B cell (primary cell): ENCODE data around the gene COL4A1. TPM values are rescaled to one million over a fixed set of nuclear protein-coding genes. Genes with fewer than 3 reads are reported as not detected.

Experiments used
- ATAC-seq: fragments of 200-7000 bp; cut with Tn5 transposase; one replicate; pipeline ENCODE4 v1.10.0; 2021; ENCODE audit warnings: low read depth, mild to moderate bottlenecking, moderate number of reproducible peaks, moderate library complexity
- CTCF ChIA-PET: fragments of 350-600 bp; sonication (Branson Sonifier 250); formaldehyde crosslinking; loops from one replicate; lab custom pipeline; 2021; ENCODE audit warnings: antibody characterized with exemption, inconsistent platforms; lab: Charles Lee
- POLR2A ChIA-PET: fragments of 350-600 bp; sonication (Branson Sonifier 250); formaldehyde crosslinking; loops from one replicate; lab custom pipeline; 2021; ENCODE audit warnings: antibody characterized with exemption; lab: Charles Lee
- DNase-seq: peaks from one replicate; pipeline ENCODE4 v3.0.0; 2013
- H2AFZ ChIP-seq: 2 replicates; pipeline ENCODE4 v1.6.1; 2012; ENCODE audit warnings: mild to moderate bottlenecking, low read depth, low read length; ENCODE audit not compliant: insufficient read depth, poor library complexity, severe bottlenecking
- H3K27ac ChIP-seq, 2 donors: 1 replicate in 1 of 2; 2 replicates in 1 of 2; pipeline ENCODE4 v1.5.1; 2012 to 2013; ENCODE audit warnings: low read length in 2 of 2, mild to moderate bottlenecking in 2 of 2, moderate library complexity in 1 of 2
- H3K27me3 ChIP-seq, 4 experiments: fragments of 200-600 bp in 1 of 4; sonication (generic) in 1 of 4; replicated peaks in 1 of 4; 1 replicate in 2 of 4; 2 replicates in 2 of 4; pipeline versions ENCODE4 v1.6.1 to v1.7.0; 2013 to 2016; ENCODE audit warnings: low read length in 3 of 4, mild to moderate bottlenecking in 2 of 4, mixed read lengths in 1 of 4, moderate library complexity in 1 of 4; ENCODE audit not compliant: insufficient read depth in 4 of 4, control insufficient read depth in 3 of 4; ENCODE audit errors: control extremely low read depth in 1 of 4
- H3K36me3 ChIP-seq, 2 experiments: replicated peaks in 1 of 2; 1 replicate in 1 of 2; 2 replicates in 1 of 2; pipeline versions ENCODE4 v1.6.1 to v1.7.1; 2013; ENCODE audit warnings: low read length in 1 of 2; ENCODE audit not compliant: insufficient read depth in 2 of 2, control insufficient read depth in 1 of 2; ENCODE audit errors: control extremely low read depth in 1 of 2, extremely low read depth in 1 of 2
- H3K4me1 ChIP-seq, 2 donors: fragments of 200-600 bp in 1 of 2; sonication (generic) in 1 of 2; 1 replicate in 1 of 2; 2 replicates in 1 of 2; pipeline versions ENCODE4 v1.5.1 to v1.6.1; 2013 to 2017; ENCODE audit warnings: low read length in 2 of 2; ENCODE audit not compliant: control insufficient read depth in 2 of 2, insufficient read depth in 2 of 2
- H3K4me2 ChIP-seq: replicated peaks from 2 replicates; pipeline ENCODE3; 2012; ENCODE audit warnings: mild to moderate bottlenecking, low read depth, low read length; ENCODE audit not compliant: poor library complexity, severe bottlenecking
- H3K4me3 ChIP-seq, 5 experiments: fragments of 200-600 bp in 1 of 5; sonication (generic) in 1 of 5; 1 replicate in 3 of 5; 2 replicates in 2 of 5; pipeline versions ENCODE4 v1.5.1 to v1.7.0; 2011 to 2016; ENCODE audit warnings: low read length in 4 of 5, mild to moderate bottlenecking in 4 of 5, low read depth in 2 of 5, control low read depth in 1 of 5, moderate library complexity in 1 of 5; ENCODE audit not compliant: insufficient read depth in 1 of 5; ENCODE audit errors: control extremely low read depth in 1 of 5, extremely low read depth in 1 of 5
- H3K79me2 ChIP-seq: fragments of 200-600 bp; sonication (generic); one replicate; pipeline ENCODE4 v1.6.0; 2016; ENCODE audit warnings: low read length; ENCODE audit not compliant: control insufficient read depth, insufficient read depth
- H3K9ac ChIP-seq: fragments of 200-600 bp; sonication (generic); 2 replicates; pipeline ENCODE4 v1.6.1; 2017; ENCODE audit warnings: mild to moderate bottlenecking, low read length, moderate library complexity
- H3K9me3 ChIP-seq, 3 donors: one replicate each; pipeline versions ENCODE4 v1.6.1 to v1.7.1; 2013; ENCODE audit warnings: low read length in 2 of 3; ENCODE audit not compliant: control insufficient read depth in 2 of 3, insufficient read depth in 1 of 3; ENCODE audit errors: control extremely low read depth in 1 of 3
- H4K20me1 ChIP-seq: 2 replicates; pipeline ENCODE4 v1.6.0; 2012; ENCODE audit warnings: mild to moderate bottlenecking, low read length; ENCODE audit not compliant: insufficient read depth, control insufficient read depth, poor library complexity, severe bottlenecking
- H3K27ac Mint-ChIP-seq: one replicate; pipeline ENCODE4 v1.8.0; 2021; ENCODE audit warnings: mixed read lengths
- H3K27me3 Mint-ChIP-seq: one replicate; pipeline ENCODE4 v1.8.0; 2021; ENCODE audit warnings: mixed read lengths
- H3K4me1 Mint-ChIP-seq: one replicate; pipeline ENCODE4 v1.8.0; 2021; ENCODE audit warnings: mixed read lengths
- H3K4me3 Mint-ChIP-seq: one replicate; pipeline ENCODE4 v1.8.0; 2021; ENCODE audit warnings: mixed read lengths
- H3K9me3 Mint-ChIP-seq: one replicate; pipeline ENCODE4 v1.8.0; 2022; ENCODE audit warnings: mixed read lengths; ENCODE audit not compliant: insufficient read depth
- EZH2 ChIP-seq: IDR thresholded peaks from 2 replicates; pipeline ENCODE4 v1.6.1; 2012; ENCODE audit warnings: borderline replicate concordance, low read depth, mild to moderate bottlenecking, moderate library complexity, low read length; ENCODE audit not compliant: insufficient read depth, poor library complexity, severe bottlenecking
- WGBS: methylation state at CpG from one replicate; pipeline ENCODE4 v1.1.5; 2013; ENCODE audit warnings: missing lambda C conversion rate; ENCODE audit not compliant: insufficient coverage; 5-methylcytosine and 5-hydroxymethylcytosine counted together
- intact Hi-C: fragments of 100-400 bp; cut with micrococcal nuclease; formaldehyde crosslinking; loops from one replicate; pipeline ENCODE4 v1.10.0; 2022
- polyA plus RNA-seq: library from polyadenylated mRNA; depleted of rRNA; stranded (reverse); fragments of >200 nt; gene quantifications from 2 replicates; pipeline ENCODE4 v1.2.3, GENCODE V29; 2012
- total RNA-seq, 2 donors: library from RNA; stranded (reverse); fragments of 120-200 nt in 1 of 2; gene quantifications; 1 replicate in 1 of 2; 2 replicates in 1 of 2; pipeline versions ENCODE4 v1.2.3 to v1.2.4, GENCODE V29; 2013 to 2022
- TF ChIP-seq, protein P1 (sequence below): fragments of 200-600 bp; IDR thresholded peaks from one replicate; pipeline ENCODE4 v1.8.0; 2022; ENCODE audit warnings: antibody characterized with exemption, mild to moderate bottlenecking

Gene COL4A1
- total and polyA plus RNA-seq, 2 donors (not counting 1 experiment from before 2014, with no cell fraction given) = not detected

- no peaks in the 10 kb centered on the region for H3K9me3 Mint-ChIP-seq
- H3K27ac Mint-ChIP-seq = no peak overlapping the region
- Histone ChIP-seq H2AFZ (no peak overlapping the region), H4K20me1 (no peaks in the 10 kb centered on the region), H3K9me3 (no peaks in the 10 kb centered on the region), H3K27me3 (peaks cover 0 to 6% (median 0%) of the 10 kb centered on the region in 4 experiments), H3K4me2 (no peak overlapping the region), H3K4me3 (no peak overlapping the region), H3K9ac (no peak overlapping the region), H3K36me3 (no peaks in the 10 kb centered on the region), H3K4me1 (no peaks in the 10 kb centered on the region), H3K27ac (no peak overlapping the region), H3K79me2 (no peaks in the 10 kb centered on the region)
- H3K4me3 Mint-ChIP-seq = no peak overlapping the region
- intact Hi-C loops = loop anchor here (10.0 kb wide), 1 partner anchor 830 kb away; no protein-coding TSS in a partner anchor
- ATAC-seq = no peak
- peaks cover under 1% of the 10 kb centered on the region for H3K27me3 Mint-ChIP-seq
- WGBS = 96% methylated on average over 10 of the region's 11 CpGs
- ChIA-PET POLR2A (no interaction called here), CTCF (interaction anchor here (1.7 to 6.5 kb wide), 2 partner anchors 185 to 186 kb away, joined by 5 to 59 read pairs; no protein-coding TSS in a partner anchor)
- no peaks in the 10 kb centered on the region for H3K4me1 Mint-ChIP-seq
- no peak for TF ChIP-seq EZH2
- TF ChIP-seq, protein P1, sequence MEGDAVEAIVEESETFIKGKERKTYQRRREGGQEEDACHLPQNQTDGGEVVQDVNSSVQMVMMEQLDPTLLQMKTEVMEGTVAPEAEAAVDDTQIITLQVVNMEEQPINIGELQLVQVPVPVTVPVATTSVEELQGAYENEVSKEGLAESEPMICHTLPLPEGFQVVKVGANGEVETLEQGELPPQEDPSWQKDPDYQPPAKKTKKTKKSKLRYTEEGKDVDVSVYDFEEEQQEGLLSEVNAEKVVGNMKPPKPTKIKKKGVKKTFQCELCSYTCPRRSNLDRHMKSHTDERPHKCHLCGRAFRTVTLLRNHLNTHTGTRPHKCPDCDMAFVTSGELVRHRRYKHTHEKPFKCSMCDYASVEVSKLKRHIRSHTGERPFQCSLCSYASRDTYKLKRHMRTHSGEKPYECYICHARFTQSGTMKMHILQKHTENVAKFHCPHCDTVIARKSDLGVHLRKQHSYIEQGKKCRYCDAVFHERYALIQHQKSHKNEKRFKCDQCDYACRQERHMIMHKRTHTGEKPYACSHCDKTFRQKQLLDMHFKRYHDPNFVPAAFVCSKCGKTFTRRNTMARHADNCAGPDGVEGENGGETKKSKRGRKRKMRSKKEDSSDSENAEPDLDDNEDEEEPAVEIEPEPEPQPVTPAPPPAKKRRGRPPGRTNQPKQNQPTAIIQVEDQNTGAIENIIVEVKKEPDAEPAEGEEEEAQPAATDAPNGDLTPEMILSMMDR = no peak
- no peak for DNase-seq
Measured at GRCh38 chr13:110225003-110225402, 82.0 kb downstream of the COL4A1 start.

GRCh38 chr13:110224519-110224918 is 82.4 kb downstream of the COL4A1 start:
- no peaks in the 10 kb centered on the region for H3K4me1 ChIP-seq
- H3K27me3 ChIP-seq = peaks cover 0 to 6% (median 0%) of the 10 kb centered on the region in 4 experiments
- H3K27ac Mint-ChIP-seq = no peak overlapping the region
- H2AFZ ChIP-seq = no peak overlapping the region
- no peak for ATAC-seq
- no peak overlapping the region for H3K27ac ChIP-seq
- 83% methylated on average over 5 of the region's 8 CpGs for WGBS
- H3K4me3 Mint-ChIP-seq = no peak overlapping the region
- no peaks in the 10 kb centered on the region for H3K9me3 Mint-ChIP-seq
- H3K4me3 ChIP-seq = no peak overlapping the region
- no peak overlapping the region for H3K9ac ChIP-seq
- H3K9me3 ChIP-seq = no peaks in the 10 kb centered on the region
- no peak for TF ChIP-seq EZH2
- TF ChIP-seq, protein P1 = no peak
- DNase-seq = no peak
- no peaks in the 10 kb centered on the region for H4K20me1 ChIP-seq
- intact Hi-C loops = loop anchor here (5.0 to 10.0 kb wide), 3 partner anchors 593 to 993 kb away; no protein-coding TSS in a partner anchor
- H3K27me3 Mint-ChIP-seq = no peaks in the 10 kb centered on the region
- no peak overlapping the region for H3K4me2 ChIP-seq
- no peaks in the 10 kb centered on the region for H3K4me1 Mint-ChIP-seq
- no peaks in the 10 kb centered on the region for H3K79me2 ChIP-seq
- CTCF ChIA-PET = interaction anchor here (0.7 to 6.5 kb wide), 2 partner anchors 186 to 421 kb away, joined by 3 to 59 read pairs; no protein-coding TSS in a partner anchor
- no peaks in the 10 kb centered on the region for H3K36me3 ChIP-seq
- POLR2A ChIA-PET = no interaction called here
